ENCODE results near the gene WARS2. TPM values are rescaled to one million over a fixed set of nuclear protein-coding genes. Genes with fewer than 3 reads are reported as not detected.

The WARS2 gene
- total and polyA plus RNA-seq, 4 donors = 4.6 to 33.2 (median 11.3) TPM

- ATAC-seq (ENCODE audit: insufficient read depth, low FRiP score) = no peak
- TF ChIP-seq, protein P1, sequence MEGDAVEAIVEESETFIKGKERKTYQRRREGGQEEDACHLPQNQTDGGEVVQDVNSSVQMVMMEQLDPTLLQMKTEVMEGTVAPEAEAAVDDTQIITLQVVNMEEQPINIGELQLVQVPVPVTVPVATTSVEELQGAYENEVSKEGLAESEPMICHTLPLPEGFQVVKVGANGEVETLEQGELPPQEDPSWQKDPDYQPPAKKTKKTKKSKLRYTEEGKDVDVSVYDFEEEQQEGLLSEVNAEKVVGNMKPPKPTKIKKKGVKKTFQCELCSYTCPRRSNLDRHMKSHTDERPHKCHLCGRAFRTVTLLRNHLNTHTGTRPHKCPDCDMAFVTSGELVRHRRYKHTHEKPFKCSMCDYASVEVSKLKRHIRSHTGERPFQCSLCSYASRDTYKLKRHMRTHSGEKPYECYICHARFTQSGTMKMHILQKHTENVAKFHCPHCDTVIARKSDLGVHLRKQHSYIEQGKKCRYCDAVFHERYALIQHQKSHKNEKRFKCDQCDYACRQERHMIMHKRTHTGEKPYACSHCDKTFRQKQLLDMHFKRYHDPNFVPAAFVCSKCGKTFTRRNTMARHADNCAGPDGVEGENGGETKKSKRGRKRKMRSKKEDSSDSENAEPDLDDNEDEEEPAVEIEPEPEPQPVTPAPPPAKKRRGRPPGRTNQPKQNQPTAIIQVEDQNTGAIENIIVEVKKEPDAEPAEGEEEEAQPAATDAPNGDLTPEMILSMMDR (IDR thresholded peaks at IDR 0.05; ENCODE audit: control extremely low read depth, extremely low read depth) = no peak
- Histone ChIP-seq H3K4me3 (no peak overlapping the region), H3K27ac (ENCODE audit: low read depth in 1 of 2, low read length in 1 of 2) (no peak overlapping the region), H3K27me3 (ENCODE audit: control insufficient read depth in 3 of 3, insufficient read depth in 3 of 3, low read length in 2 of 3) (no peaks in the 10 kb centered on the region), H3K36me3 (ENCODE audit: control insufficient read depth in 4 of 4, insufficient read depth in 4 of 4, low read length in 4 of 4) (no peaks in the 10 kb centered on the region), H3K4me1 (ENCODE audit: control insufficient read depth in 5 of 5, insufficient read depth in 5 of 5, low read length in 5 of 5) (peaks cover 0 to under 1% (median 0%) of the 10 kb centered on the region in 5 donors), H3K9ac (ENCODE audit: insufficient read depth in 1 of 2, low read length in 2 of 2) (no peak overlapping the region), H3K9me3 (ENCODE audit: control insufficient read depth in 4 of 4, insufficient read depth in 3 of 4, low read length in 3 of 4) (peaks cover 0 to 4% (median under 1%) of the 10 kb centered on the region in 4 donors)
- no peak for DNase-seq
- 85 to 96% methylated on average over 1 of the region's 1 CpG for WGBS, 2 donors
These were observed 46.7 kb downstream of the WARS2 start for GRCh38 chr1:119093721-119094120.

GRCh38 chr1:119091618-119092017, 48.8 kb downstream of the WARS2 start:
- H3K36me3 ChIP-seq (ENCODE audit: control insufficient read depth in 4 of 4, insufficient read depth in 4 of 4, low read length in 4 of 4) = no peaks in the 10 kb centered on the region
- peaks cover 0 to 2% (median 0%) of the 10 kb centered on the region in 5 donors for H3K4me1 ChIP-seq (ENCODE audit: control insufficient read depth in 5 of 5, insufficient read depth in 5 of 5, low read length in 5 of 5)
- H3K9ac ChIP-seq (ENCODE audit: insufficient read depth in 1 of 2, low read length in 2 of 2) = no peak overlapping the region
- no peak overlapping the region for H3K27ac ChIP-seq (ENCODE audit: low read depth in 1 of 2, low read length in 1 of 2)
- WGBS, 2 donors = 73 to 84% methylated on average over 4 of the region's 4 CpGs
- TF ChIP-seq, protein P1 (IDR thresholded peaks at IDR 0.05; ENCODE audit: control extremely low read depth, extremely low read depth) = no peak
- H3K4me3 ChIP-seq = no peak overlapping the region
- ATAC-seq (ENCODE audit: insufficient read depth, low FRiP score) (no peak), DNase-seq (no peak)
- H3K9me3 ChIP-seq (ENCODE audit: control insufficient read depth in 4 of 4, insufficient read depth in 3 of 4, low read length in 3 of 4) = peaks cover 0 to 4% (median under 1%) of the 10 kb centered on the region in 4 donors
- no peaks in the 10 kb centered on the region for H3K27me3 ChIP-seq (ENCODE audit: control insufficient read depth in 3 of 3, insufficient read depth in 3 of 3, low read length in 2 of 3)

DNA sequence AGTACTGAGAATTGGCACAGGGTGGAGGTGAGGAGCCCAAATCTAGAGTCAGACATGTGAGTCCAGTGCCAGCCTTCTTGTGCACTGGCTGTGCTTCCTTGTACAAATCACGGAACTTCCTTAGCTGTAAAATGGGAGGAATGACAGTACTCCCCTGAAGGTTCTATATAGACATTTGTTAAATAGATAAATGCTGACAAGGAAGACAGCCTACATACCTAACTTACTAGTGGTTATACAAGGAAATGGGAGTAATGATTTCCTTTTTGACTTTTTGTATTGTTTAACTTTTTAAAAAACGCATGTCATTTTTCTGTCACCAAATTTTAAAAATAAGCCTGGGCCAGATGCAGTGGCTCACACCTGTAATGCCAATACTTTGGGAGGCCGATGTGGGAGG, 50.2 kb downstream of the WARS2 start:
- Histone ChIP-seq H3K4me3 (no peak overlapping the region), H3K27ac (ENCODE audit: low read depth in 1 of 2, low read length in 1 of 2) (no peak overlapping the region), H3K27me3 (ENCODE audit: control insufficient read depth in 3 of 3, insufficient read depth in 3 of 3, low read length in 2 of 3) (no peaks in the 10 kb centered on the region), H3K4me1 (ENCODE audit: control insufficient read depth in 5 of 5, insufficient read depth in 5 of 5, low read length in 5 of 5) (peaks cover 0 to 2% (median 0%) of the 10 kb centered on the region in 5 donors), H3K9me3 (ENCODE audit: control insufficient read depth in 4 of 4, insufficient read depth in 3 of 4, low read length in 3 of 4) (peaks cover 0 to 4% (median under 1%) of the 10 kb centered on the region in 4 donors), H3K36me3 (ENCODE audit: control insufficient read depth in 4 of 4, insufficient read depth in 4 of 4, low read length in 4 of 4) (no peaks in the 10 kb centered on the region), H3K9ac (ENCODE audit: insufficient read depth in 1 of 2, low read length in 2 of 2) (no peak overlapping the region)
- ATAC-seq (ENCODE audit: insufficient read depth, low FRiP score) = no peak
- no peak for DNase-seq
- TF ChIP-seq, protein P1 (IDR thresholded peaks at IDR 0.05; ENCODE audit: control extremely low read depth, extremely low read depth) = no peak
- WGBS, 2 donors = 96 to 97% methylated on average over 3 of the region's 3 CpGs

DNA sequence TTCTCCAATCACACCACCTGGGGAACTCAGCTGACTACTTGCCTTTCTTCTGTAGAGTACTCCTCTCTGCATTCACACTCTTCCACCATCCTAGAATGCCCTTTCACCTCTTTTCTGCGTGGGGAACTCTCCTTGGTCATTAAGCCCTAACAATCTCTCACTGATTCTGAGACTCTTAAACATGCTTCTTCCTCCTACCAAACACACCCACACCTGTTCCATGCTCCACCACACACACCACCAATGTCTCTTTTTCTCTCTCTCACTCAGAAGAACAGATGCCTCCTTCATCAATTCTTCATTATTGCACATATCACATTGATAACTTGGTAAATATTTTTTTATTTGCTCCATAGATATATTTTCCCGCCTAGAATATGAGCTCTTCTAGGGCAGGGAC, 53.6 kb downstream of the WARS2 start:
- 83 to 93% methylated on average over 2 of the region's 2 CpGs for WGBS, 2 donors
- ATAC-seq (ENCODE audit: insufficient read depth, low FRiP score) = no peak
- no peak overlapping the region for H3K9ac ChIP-seq (ENCODE audit: insufficient read depth in 1 of 2, low read length in 2 of 2)
- TF ChIP-seq, protein P1 (IDR thresholded peaks at IDR 0.05; ENCODE audit: control extremely low read depth, extremely low read depth) = no peak
- no peaks in the 10 kb centered on the region for H3K36me3 ChIP-seq (ENCODE audit: control insufficient read depth in 4 of 4, insufficient read depth in 4 of 4, low read length in 4 of 4)
- peaks cover 0 to 11% (median 3%) of the 10 kb centered on the region in 5 donors for H3K4me1 ChIP-seq (ENCODE audit: control insufficient read depth in 5 of 5, insufficient read depth in 5 of 5, low read length in 5 of 5)
- no peak for DNase-seq
- H3K27ac ChIP-seq (ENCODE audit: low read depth in 1 of 2, low read length in 1 of 2) = no peak overlapping the region
- no peak overlapping the region for H3K4me3 ChIP-seq
- H3K27me3 ChIP-seq (ENCODE audit: control insufficient read depth in 3 of 3, insufficient read depth in 3 of 3, low read length in 2 of 3) = no peaks in the 10 kb centered on the region
- H3K9me3 ChIP-seq (ENCODE audit: control insufficient read depth in 4 of 4, insufficient read depth in 3 of 4, low read length in 3 of 4) = peaks cover 0 to 4% (median under 1%) of the 10 kb centered on the region in 4 donors
